T-helper 2 cell treated with Interferon-gamma antibody and Interleukin-4, amounts not matched to agents 5 μg/mL and 100 μg/mL, for 36 hours (primary cell): ENCODE measurements around the gene AFF4.
A peak's percentile ranks its signal among the peaks of the same experiment; 100 is the strongest.

Experiments used
- DNase-seq: peaks from one replicate; pipeline ENCODE4 v3.0.0; 2021; ENCODE audit warnings: low spot score
- H3K27ac Mint-ChIP-seq: one replicate; pipeline ENCODE4 v1.8.0; 2021; ENCODE audit warnings: mild to moderate bottlenecking, mixed read lengths
- H3K27me3 Mint-ChIP-seq: one replicate; pipeline ENCODE4 v1.8.0; 2021; ENCODE audit warnings: low read depth, mixed read lengths
- H3K36me3 Mint-ChIP-seq: one replicate; pipeline ENCODE4 v1.8.0; 2021; ENCODE audit warnings: low read depth, mixed read lengths
- H3K4me1 Mint-ChIP-seq: one replicate; pipeline ENCODE4 v1.8.0; 2021; ENCODE audit warnings: low read depth, mixed read lengths
- H3K4me3 Mint-ChIP-seq: one replicate; pipeline ENCODE4 v1.8.0; 2022; ENCODE audit warnings: mild to moderate bottlenecking, moderate library complexity, mixed read lengths
- H3K9me3 Mint-ChIP-seq: one replicate; pipeline ENCODE4 v1.8.0; 2021; ENCODE audit warnings: mixed read lengths

Gene AFF4

DNA sequence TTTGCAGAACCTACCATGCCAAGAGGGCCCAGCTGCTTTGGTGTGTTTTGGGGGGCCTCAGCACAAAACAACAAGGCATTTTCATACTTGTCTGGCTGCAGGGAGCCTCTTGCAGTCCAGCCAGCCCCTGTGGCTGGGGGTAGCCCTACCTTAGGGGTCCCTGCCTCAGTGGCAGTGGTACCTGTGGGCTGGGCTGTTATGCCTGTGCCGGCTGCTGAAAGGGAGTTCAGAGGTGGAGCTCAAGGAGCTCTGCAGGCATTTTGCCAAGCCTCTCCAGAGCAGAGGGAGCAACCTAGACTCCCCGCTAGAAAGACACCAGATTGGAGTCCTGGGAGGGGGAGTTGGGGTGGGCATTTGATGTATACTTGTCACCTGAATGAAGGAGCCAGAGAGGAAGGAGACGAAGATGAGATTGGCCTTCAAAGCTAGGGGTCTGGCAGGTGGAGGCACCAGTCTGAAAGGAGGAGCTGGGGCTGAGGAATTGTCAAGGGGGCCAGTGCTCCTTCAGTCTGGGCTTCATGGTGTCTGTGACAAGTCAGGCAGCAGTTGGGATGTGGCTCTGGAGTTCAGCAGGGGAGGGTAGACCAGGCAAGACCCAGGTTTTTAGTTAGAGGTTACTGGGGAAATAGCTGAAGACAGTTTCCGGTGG is 134.5 kb downstream of the AFF4 start:
- Mint-ChIP-seq H3K9me3 (no peaks in the 10 kb centered on the region), H3K4me1 (peaks cover 15% of the 10 kb centered on the region), H3K27me3 (peaks cover 65% of the 10 kb centered on the region), H3K36me3 (no peaks in the 10 kb centered on the region), H3K4me3 (peak overlapping the region; percentile 89), H3K27ac (peak overlapping the region; percentile 24)
- no peak for DNase-seq

DNA sequence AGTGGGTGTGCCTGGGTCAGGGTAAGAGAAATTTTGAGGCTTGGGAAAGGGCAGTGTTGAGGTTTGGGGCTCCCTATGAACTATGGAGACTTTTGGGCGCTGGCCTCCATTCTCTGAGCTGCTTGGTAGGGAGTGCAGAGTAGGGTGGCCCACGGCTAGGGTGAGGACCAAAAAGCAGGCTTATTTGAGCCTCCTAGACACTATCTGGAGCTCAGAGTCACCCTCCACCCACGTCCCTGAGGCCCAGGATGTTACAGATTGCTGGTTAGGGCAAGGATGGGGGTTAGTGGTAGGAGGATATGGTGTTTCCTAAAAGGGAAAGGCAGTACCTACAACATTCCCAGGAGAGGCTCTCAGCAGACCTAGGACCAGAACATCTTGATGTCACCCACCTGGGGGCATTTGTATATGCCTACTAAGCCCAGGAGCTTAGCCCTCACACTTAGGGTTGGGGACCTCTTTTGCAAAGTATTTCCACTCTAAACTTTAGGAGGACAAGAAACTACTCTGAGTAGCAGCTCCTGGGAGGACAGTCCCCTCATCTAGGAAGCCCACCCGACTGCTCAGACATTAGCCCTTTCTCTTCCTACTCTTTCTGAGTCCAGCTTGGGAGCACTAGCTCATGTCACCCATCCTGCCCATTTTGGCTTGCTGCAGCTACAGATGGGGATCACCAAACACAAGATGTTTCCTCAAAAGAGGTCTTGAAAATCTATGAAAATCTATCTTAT is 135.3 kb downstream of the AFF4 start:
- H3K4me1 Mint-ChIP-seq: peaks cover 15% of the 10 kb centered on the region

DNA sequence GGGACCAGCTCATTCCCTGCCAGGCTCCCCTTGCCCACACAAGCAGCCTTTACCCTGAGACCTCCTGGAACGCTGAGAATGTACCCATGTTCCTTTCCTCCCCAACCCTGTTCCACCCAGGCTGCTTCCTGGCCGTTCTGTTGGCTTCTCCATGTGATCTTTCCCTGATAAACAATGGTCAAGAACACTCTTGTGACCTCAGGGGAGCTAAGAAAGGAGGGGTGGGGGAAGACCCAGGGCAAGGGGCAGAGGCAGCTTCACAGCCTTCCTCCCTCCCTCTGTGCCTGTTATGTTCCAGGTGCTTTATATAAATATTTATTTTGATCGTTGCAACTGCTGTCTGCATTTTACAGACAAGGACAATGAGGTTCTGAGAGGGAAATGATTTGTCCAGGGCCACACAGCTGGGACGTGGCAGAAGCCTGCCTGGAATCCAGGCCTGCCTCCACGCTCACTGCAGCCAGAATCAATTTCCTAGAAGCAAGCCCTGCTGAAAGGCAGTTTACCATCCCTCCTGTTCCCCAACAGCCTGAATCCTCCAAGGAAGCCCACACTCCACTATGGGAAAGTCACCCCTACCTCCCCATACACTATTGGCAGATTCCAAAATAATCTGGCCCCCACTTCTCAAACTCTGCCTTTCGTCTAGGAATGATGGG is 136.9 kb downstream of the AFF4 start:
- Mint-ChIP-seq H3K4me3 (peak overlapping the region; percentile 28), H3K27ac (no peak overlapping the region), H3K36me3 (no peaks in the 10 kb centered on the region), H3K9me3 (no peaks in the 10 kb centered on the region), H3K27me3 (peaks cover 68% of the 10 kb centered on the region), H3K4me1 (peaks cover 15% of the 10 kb centered on the region)
- DNase-seq: no peak

More for the DNA sequence above, 135.3 kb downstream of the AFF4 start:
- H3K27me3 Mint-ChIP-seq: peaks cover 70% of the 10 kb centered on the region
- no peak overlapping the region for H3K27ac Mint-ChIP-seq
- no peaks in the 10 kb centered on the region for H3K36me3 Mint-ChIP-seq
- no peaks in the 10 kb centered on the region for H3K9me3 Mint-ChIP-seq
- no peak overlapping the region for H3K4me3 Mint-ChIP-seq
- no peak for DNase-seq

DNA sequence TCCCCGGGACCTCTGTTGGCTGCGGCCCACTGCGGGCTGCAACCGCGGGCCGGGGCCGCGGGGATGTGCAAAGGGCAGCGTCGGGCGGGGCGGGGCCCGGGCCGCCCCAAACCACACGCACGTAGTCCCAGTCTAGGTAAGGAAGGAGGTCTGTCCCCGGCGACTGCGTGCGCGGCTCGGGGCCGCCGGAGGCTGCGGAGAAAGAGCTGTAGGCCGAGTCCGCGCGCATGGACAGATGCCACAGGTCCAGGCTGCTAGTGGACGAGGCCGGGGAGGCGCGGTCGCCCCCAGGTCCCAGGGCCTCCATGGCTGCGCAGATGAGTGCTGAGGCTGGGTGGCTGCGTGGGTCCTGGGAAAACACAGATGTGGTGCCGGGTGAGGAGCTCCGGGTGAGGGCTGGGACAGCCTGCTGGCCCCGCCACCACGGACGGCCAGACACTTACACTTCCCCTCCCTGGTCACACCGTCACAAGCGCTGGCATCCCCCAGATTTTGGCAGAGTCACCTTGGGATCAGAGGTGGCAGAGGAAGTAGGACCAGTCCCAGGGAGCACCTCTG is 137.5 kb downstream of the AFF4 start:
- peak; percentile 36 for DNase-seq
- Mint-ChIP-seq H3K36me3 (no peaks in the 10 kb centered on the region), H3K27me3 (peaks cover 65% of the 10 kb centered on the region), H3K9me3 (no peaks in the 10 kb centered on the region), H3K4me3 (peak overlapping the region; percentile 27), H3K27ac (no peak overlapping the region), H3K4me1 (peaks cover 9% of the 10 kb centered on the region)
